Astrocyte of the cerebellum (primary cell): Measurements from ENCODE around the gene CCL24.

Experiments used
- DNase-seq: peaks from one replicate; pipeline ENCODE4 v3.0.0-alpha.2; 2011; ENCODE audit warnings: low read depth
- H3K4me3 ChIP-seq: 2 replicates; pipeline ENCODE4 v1.5.1; 2011; ENCODE audit warnings: mild to moderate bottlenecking, low read depth, low read length, moderate library complexity
- CTCF ChIP-seq: IDR thresholded peaks from 2 replicates; pipeline ENCODE4 v1.5.1; 2012; ENCODE audit warnings: low read length, low read depth, moderate library complexity, mild to moderate bottlenecking; ENCODE audit errors: missing control alignments
- in situ Hi-C: cut with HindIII; loops from 2 replicates; pipeline ENCODE4 v1.10.0; 2017; ENCODE audit warnings: low sequenced_read_pairs

Gene CCL24

GRCh38 chr7:75819711-75820110, 6.1 kb upstream of the CCL24 start:
- no peak overlapping the region for H3K4me3 ChIP-seq
- DNase-seq = no peak
- TF ChIP-seq CTCF = no peak
- in situ Hi-C loops = no loop called here

- TF ChIP-seq CTCF = no peak
- DNase-seq = no peak
- in situ Hi-C loops = no loop called here
- H3K4me3 ChIP-seq = no peak overlapping the region
These were observed 4.9 kb upstream of the CCL24 start for GRCh38 chr7:75818472-75818871.

- no peak for TF ChIP-seq CTCF
- no peak overlapping the region for H3K4me3 ChIP-seq
- in situ Hi-C loops = no loop called here
- DNase-seq = no peak
These were observed 3.5 kb upstream of the CCL24 start for GRCh38 chr7:75817116-75817515.

GRCh38 chr7:75815418-75816064, 1.9 kb upstream of the CCL24 start:
- in situ Hi-C loops = no loop called here
- no peak for TF ChIP-seq CTCF

GRCh38 chr7:75814407-75814947, 871 bp upstream of the CCL24 start:
- DNase-seq = no peak
- in situ Hi-C loops = no loop called here
- no peak overlapping the region for H3K4me3 ChIP-seq
- TF ChIP-seq CTCF = no peak

More at GRCh38 chr7:75815418-75816064, 1.9 kb upstream of the CCL24 start:
- no peak overlapping the region for H3K4me3 ChIP-seq
- DNase-seq = no peak

GRCh38 chr7:75813084-75813483, 522 bp downstream of the CCL24 start:
- TF ChIP-seq CTCF = no peak
- no peak for DNase-seq
- no peak overlapping the region for H3K4me3 ChIP-seq
- in situ Hi-C loops = no loop called here
